Stomach (tissue), 9 donors: ENCODE measurements around the gene UBE4B. TPM values are rescaled to one million over a fixed set of nuclear protein-coding genes. Genes with fewer than 3 reads are reported as not detected.

Source experiments
- DNase-seq, 2 donors: peaks; one replicate each; pipeline versions ENCODE4 v3.0.0 to v3.0.0-alpha.2; 2013 to 2019
- H3K27ac ChIP-seq, 5 donors: fragments of 200-600 bp in 4 of 5; sonication (generic) in 4 of 5; one replicate each; pipeline ENCODE4 v1.5.1; 2013 to 2019; ENCODE audit warnings: mild to moderate bottlenecking in 1 of 5, moderate library complexity in 1 of 5
- H3K27me3 ChIP-seq, 3 donors: fragments of 200-600 bp; sonication (generic); one replicate each; pipeline ENCODE4 v1.5.1; 2017 to 2019; ENCODE audit warnings: mixed run types in 1 of 3
- H3K36me3 ChIP-seq, 4 donors: fragments of 200-600 bp; sonication (generic); 1 replicate in 3 of 4; 2 replicates in 1 of 4; pipeline ENCODE4 v1.5.1; 2016 to 2019
- H3K4me1 ChIP-seq, 4 donors: fragments of 200-600 bp; sonication (generic); one replicate each; pipeline ENCODE4 v1.5.1; 2016 to 2019
- H3K4me3 ChIP-seq, 4 donors: fragments of 200-600 bp; sonication (generic) in 3 of 4; one replicate each; pipeline ENCODE4 v1.5.1; 2016 to 2019; ENCODE audit warnings: mild to moderate bottlenecking in 1 of 4
- H3K9me3 ChIP-seq, 4 donors: fragments of 200-600 bp; sonication (generic); one replicate each; pipeline ENCODE4 v1.5.1; 2016 to 2019
- EP300 ChIP-seq: sonication (generic); formaldehyde crosslinking; IDR thresholded peaks from one replicate; pipeline ENCODE4 v1.6.1; 2017; ENCODE audit warnings: antibody characterized with exemption
- POLR2A ChIP-seq, 4 donors: fragments of 450-650 bp; IDR thresholded peaks; one replicate each; pipeline ENCODE4 v1.6.1; 2016; ENCODE audit warnings: antibody characterized with exemption in 4 of 4, control low read depth in 2 of 4, mild to moderate bottlenecking in 1 of 4, moderate library complexity in 1 of 4
- POLR2AphosphoS5 ChIP-seq, 3 donors: sonication (generic); formaldehyde crosslinking; IDR thresholded peaks; one replicate each; pipeline ENCODE4 v1.6.1; 2016; ENCODE audit warnings: antibody characterized with exemption in 3 of 3
- WGBS, 5 donors: extraction: QIAGEN DNeasy Blood & Tissue Kit in 3 of 5; methylation state at CpG; one replicate each; pipeline versions ENCODE4 v1.1.5 to v1.1.7; 2013 to 2018; 5-methylcytosine and 5-hydroxymethylcytosine counted together
- intact Hi-C: fragments of 100-400 bp; cut with DNase I; formaldehyde crosslinking; loops from one replicate; pipeline ENCODE4 v1.15.1; 2023; ENCODE audit warnings: low total_unique reads
- polyA plus RNA-seq, 3 donors: library from polyadenylated mRNA; stranded (reverse); fragments of 200-250 nt; gene quantifications; one replicate each; pipeline ENCODE4 v1.2.3, GENCODE V29; 2013
- total RNA-seq, 5 donors: library from RNA; depleted of rRNA; stranded (reverse); fragments of >200 nt; gene quantifications; one replicate each; pipeline versions ENCODE4 v1.1.0 to v1.2.3, GENCODE V29; 2014 to 2016
- TF ChIP-seq, protein P1 (sequence below), 7 experiments: fragments of 450-650 bp in 4 of 7; fragments of 200-600 bp in 3 of 7; sonication (generic) in 3 of 7; IDR thresholded peaks; one replicate each; pipeline ENCODE4 v1.5.1; 2016 to 2019; ENCODE audit warnings: antibody characterized with exemption in 7 of 7, control low read depth in 2 of 7, mild to moderate bottlenecking in 1 of 7
- donor health status: healthy with polysubstance abuse.
- donor health status: Bipolar disorder and iron deficiency.
- donor health status: healthy.

UBE4B gene
- total and polyA plus RNA-seq, 8 donors = 13.3 to 82.9 (median 39.5) TPM

- Histone ChIP-seq H3K27ac (no peak overlapping the region), H3K27me3 (no peaks in the 10 kb centered on the region), H3K4me3 (no peak overlapping the region), H3K9me3 (no peaks in the 10 kb centered on the region), H3K4me1 (no peaks in the 10 kb centered on the region), H3K36me3 (peaks cover 58 to 99% (median 98%) of the 10 kb centered on the region in 4 donors)
- DNase-seq = no peak
- TF ChIP-seq EP300 (no peak), POLR2A (IDR thresholded peaks at IDR 0.05) (no peak), POLR2AphosphoS5 (IDR thresholded peaks at IDR 0.05) (no peak)
- TF ChIP-seq, protein P1, sequence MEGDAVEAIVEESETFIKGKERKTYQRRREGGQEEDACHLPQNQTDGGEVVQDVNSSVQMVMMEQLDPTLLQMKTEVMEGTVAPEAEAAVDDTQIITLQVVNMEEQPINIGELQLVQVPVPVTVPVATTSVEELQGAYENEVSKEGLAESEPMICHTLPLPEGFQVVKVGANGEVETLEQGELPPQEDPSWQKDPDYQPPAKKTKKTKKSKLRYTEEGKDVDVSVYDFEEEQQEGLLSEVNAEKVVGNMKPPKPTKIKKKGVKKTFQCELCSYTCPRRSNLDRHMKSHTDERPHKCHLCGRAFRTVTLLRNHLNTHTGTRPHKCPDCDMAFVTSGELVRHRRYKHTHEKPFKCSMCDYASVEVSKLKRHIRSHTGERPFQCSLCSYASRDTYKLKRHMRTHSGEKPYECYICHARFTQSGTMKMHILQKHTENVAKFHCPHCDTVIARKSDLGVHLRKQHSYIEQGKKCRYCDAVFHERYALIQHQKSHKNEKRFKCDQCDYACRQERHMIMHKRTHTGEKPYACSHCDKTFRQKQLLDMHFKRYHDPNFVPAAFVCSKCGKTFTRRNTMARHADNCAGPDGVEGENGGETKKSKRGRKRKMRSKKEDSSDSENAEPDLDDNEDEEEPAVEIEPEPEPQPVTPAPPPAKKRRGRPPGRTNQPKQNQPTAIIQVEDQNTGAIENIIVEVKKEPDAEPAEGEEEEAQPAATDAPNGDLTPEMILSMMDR (IDR thresholded peaks at IDR 0.05) = no peak
- 85 to 93% (median 92%) methylated on average over 10 of the region's 10 CpGs for WGBS, 5 donors
- intact Hi-C loops = no loop called here
Measured at GRCh38 chr1:10132852-10133251, 100.1 kb downstream of the UBE4B start.

DNA sequence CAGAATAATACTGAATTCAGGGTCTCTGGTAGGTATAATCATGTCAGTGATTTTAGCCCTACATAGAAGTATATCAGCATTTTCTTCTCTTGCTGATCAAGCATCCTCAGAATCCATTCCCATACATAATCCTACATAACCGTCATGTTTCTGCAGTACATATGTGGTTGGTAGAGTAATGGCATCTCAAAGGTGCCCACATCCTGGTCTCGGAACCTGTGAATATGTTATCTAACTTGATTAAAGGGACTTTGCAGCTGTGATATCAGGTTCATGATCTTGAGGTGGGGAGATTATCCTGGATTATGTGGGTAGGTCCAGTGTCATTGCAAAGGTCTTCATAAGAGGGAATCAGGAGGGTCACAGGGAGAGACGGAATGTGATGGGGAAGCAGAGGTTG is 108.2 kb downstream of the UBE4B start:
- Histone ChIP-seq H3K9me3 (no peaks in the 10 kb centered on the region), H3K36me3 (peaks cover 20 to 99% (median 97%) of the 10 kb centered on the region in 4 donors), H3K27me3 (no peaks in the 10 kb centered on the region), H3K27ac (no peak overlapping the region), H3K4me3 (no peak overlapping the region), H3K4me1 (no peaks in the 10 kb centered on the region)
- TF ChIP-seq POLR2AphosphoS5 (IDR thresholded peaks at IDR 0.05) (no peak), POLR2A (IDR thresholded peaks at IDR 0.05) (no peak), EP300 (no peak)
- TF ChIP-seq, protein P1 (IDR thresholded peaks at IDR 0.05) = no peak
- intact Hi-C loops = no loop called here
- 91 to 98% (median 96%) methylated on average over 3 of the region's 3 CpGs for WGBS, 5 donors
- DNase-seq = no peak

DNA sequence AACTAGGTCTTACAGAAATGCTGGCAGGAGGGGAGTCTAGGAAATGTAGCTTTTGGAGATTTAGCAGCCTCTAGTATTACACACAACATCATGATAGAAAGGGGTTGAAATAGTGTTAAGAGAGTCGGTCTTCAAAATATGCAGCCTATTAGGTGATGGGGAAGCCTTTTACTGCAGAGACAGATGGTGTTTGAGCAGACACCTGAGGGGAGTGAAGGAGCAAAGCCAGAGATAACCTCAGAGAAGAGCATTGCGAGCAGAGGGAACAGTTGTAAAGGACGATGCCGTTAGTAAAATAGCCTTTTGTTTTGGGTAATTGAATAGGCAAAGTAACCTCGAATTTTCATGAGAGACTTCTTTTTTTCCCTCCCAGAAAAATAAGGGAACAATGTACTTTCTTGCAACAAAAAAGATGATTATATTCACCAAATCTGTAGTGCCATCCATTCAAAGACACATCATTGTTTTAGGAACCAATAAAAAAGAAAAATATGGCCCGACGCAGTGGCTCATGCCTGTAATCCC is 111.3 kb downstream of the UBE4B start:
- intact Hi-C loops = no loop called here
- Histone ChIP-seq H3K4me3 (no peak overlapping the region), H3K27me3 (no peaks in the 10 kb centered on the region), H3K27ac (no peak overlapping the region), H3K9me3 (no peaks in the 10 kb centered on the region), H3K36me3 (peaks cover 17 to 97% (median 91%) of the 10 kb centered on the region in 4 donors), H3K4me1 (no peaks in the 10 kb centered on the region)
- 91 to 98% (median 95%) methylated on average over 7 of the region's 7 CpGs for WGBS, 5 donors
- no peak for DNase-seq
- no peak for TF ChIP-seq POLR2AphosphoS5 (IDR thresholded peaks at IDR 0.05)
- TF ChIP-seq, protein P1 (IDR thresholded peaks at IDR 0.05) = no peak
- no peak for TF ChIP-seq EP300
- no peak for TF ChIP-seq POLR2A (IDR thresholded peaks at IDR 0.05)

GRCh38 chr1:10146391-10146790 is 113.6 kb downstream of the UBE4B start:
- Histone ChIP-seq H3K4me1 (no peaks in the 10 kb centered on the region), H3K36me3 (peaks cover 12 to 97% (median 87%) of the 10 kb centered on the region in 4 donors), H3K9me3 (no peaks in the 10 kb centered on the region), H3K27me3 (no peaks in the 10 kb centered on the region), H3K27ac (no peak overlapping the region), H3K4me3 (no peak overlapping the region)
- intact Hi-C loops = no loop called here
- no peak for DNase-seq
- 91 to 97% (median 94%) methylated on average over 8 of the region's 8 CpGs for WGBS, 5 donors
- TF ChIP-seq POLR2A (IDR thresholded peaks at IDR 0.05) (no peak), EP300 (no peak), POLR2AphosphoS5 (IDR thresholded peaks at IDR 0.05) (no peak)
- TF ChIP-seq, protein P1 (IDR thresholded peaks at IDR 0.05) = no peak
